ENCODE data around the gene DNMT3A. TPM values are rescaled to one million over a fixed set of nuclear protein-coding genes. Genes with fewer than 3 reads are reported as not detected.

Gene DNMT3A
- total and polyA plus RNA-seq, 2 experiments from 2014 or later: 47.2 to 80.4 TPM

DNA sequence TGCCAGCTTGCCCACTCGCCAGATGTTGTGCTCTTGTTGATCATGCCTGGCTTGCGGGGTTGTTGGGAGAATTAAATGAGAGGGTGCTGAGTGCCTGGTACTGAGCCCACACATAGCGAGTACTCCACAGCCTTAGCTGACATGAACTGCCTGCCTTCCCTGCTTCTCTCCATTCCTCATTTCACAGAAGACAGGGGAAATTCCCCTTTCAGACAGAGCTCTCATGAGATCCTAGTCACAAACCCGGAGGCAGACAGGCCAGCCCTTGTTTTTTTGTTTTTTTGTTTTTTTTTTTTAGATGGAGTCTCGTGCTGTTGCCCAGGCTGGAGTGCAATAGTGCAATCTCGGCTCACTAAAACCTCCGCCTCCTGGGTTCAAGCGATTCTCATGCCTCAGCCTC is 17.1 kb upstream of the DNMT3A start:
- no peak for TF ChIP-seq JUNB (IDR thresholded peaks at IDR 0.05; ENCODE audit: unreplicated experiment)
- no peak for TF ChIP-seq POLR2AphosphoS5 (IDR thresholded peaks at IDR 0.05; ENCODE audit: low read depth)
- no peak for TF ChIP-seq STAT1 (IDR thresholded peaks at IDR 0.05; ENCODE audit: unreplicated experiment)
- TF ChIP-seq, protein P1, sequence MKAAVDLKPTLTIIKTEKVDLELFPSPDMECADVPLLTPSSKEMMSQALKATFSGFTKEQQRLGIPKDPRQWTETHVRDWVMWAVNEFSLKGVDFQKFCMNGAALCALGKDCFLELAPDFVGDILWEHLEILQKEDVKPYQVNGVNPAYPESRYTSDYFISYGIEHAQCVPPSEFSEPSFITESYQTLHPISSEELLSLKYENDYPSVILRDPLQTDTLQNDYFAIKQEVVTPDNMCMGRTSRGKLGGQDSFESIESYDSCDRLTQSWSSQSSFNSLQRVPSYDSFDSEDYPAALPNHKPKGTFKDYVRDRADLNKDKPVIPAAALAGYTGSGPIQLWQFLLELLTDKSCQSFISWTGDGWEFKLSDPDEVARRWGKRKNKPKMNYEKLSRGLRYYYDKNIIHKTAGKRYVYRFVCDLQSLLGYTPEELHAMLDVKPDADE (IDR thresholded peaks at IDR 0.05): no peak
- H3K27me3 ChIP-seq (ENCODE audit: insufficient read depth): peaks cover 15% of the 10 kb centered on the region
- Mint-ChIP-seq H3K4me3 (no peak overlapping the region), H3K27ac (no peak overlapping the region), H3K36me3 (ENCODE audit: low read depth) (no peaks in the 10 kb centered on the region), H3K27me3 (ENCODE audit: insufficient read depth, low read depth, poor library complexity) (peaks cover 30% of the 10 kb centered on the region), H3K9me3 (no peaks in the 10 kb centered on the region; the same call in 2 of the 3 replicates), H3K4me1 (peaks cover 10% of the 10 kb centered on the region)
- H3K79me2 ChIP-seq (replicated peaks; ENCODE audit: insufficient read depth): no peaks in the 10 kb centered on the region
- H4K20me1 ChIP-seq (replicated peaks; ENCODE audit: insufficient read depth): no peaks in the 10 kb centered on the region
- no peak for ATAC-seq
- no peaks in the 10 kb centered on the region for H3K9me2 ChIP-seq (ENCODE audit: insufficient read depth)
- no peaks in the 10 kb centered on the region for H3K36me3 ChIP-seq (ENCODE audit: insufficient read depth)
- H3F3A ChIP-seq (replicated peaks; ENCODE audit: low read depth): no peaks in the 10 kb centered on the region
- H3K4me3 ChIP-seq: no peak overlapping the region
- no peak overlapping the region for H3K27ac ChIP-seq (ENCODE audit: low read depth)
- H3K4me2 ChIP-seq: no peak overlapping the region
- DNase-seq (ENCODE audit: low spot score): no peak
- H2AFZ ChIP-seq: peak overlapping the region; percentile 14; the same call in 1 of the 2 replicates
- peaks cover 4% of the 10 kb centered on the region for H3K4me1 ChIP-seq (ENCODE audit: insufficient read depth)

DNA sequence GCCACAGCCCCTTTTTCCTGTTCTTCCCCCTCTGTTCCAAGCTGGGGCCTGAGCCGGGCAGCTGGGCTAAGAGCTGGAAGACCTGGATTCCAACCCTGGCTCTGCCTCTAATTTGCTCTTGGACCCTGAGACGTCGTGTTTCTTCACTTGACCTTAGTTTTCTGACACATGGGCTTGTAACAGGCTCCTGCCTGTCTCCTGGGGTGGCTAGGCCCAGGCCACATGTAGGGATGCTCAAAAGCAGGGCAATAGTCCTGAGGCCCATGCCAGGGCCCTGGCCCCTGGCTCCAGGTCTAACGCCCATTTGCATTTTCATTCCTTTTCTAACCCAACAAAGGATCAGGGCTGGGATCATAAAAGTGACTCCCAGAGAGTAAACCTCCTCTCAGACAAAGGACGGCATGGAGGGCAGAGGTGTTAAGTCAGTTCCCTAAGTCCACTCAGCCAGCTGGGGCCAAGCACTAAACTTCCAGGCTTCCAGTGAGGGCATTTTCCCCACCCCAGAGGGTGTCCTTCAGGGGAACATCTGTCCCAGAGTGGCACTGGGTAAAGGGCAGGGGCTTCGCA is 16.6 kb upstream of the DNMT3A start:
- Mint-ChIP-seq H3K9me3 (no peaks in the 10 kb centered on the region; the same call in 2 of the 3 replicates), H3K4me1 (peaks cover 10% of the 10 kb centered on the region), H3K27me3 (ENCODE audit: insufficient read depth, low read depth, poor library complexity) (peaks cover 26% of the 10 kb centered on the region), H3K4me3 (no peak overlapping the region), H3K27ac (no peak overlapping the region), H3K36me3 (ENCODE audit: low read depth) (no peaks in the 10 kb centered on the region)
- Histone ChIP-seq H2AFZ (peak overlapping the region; percentile 14; the same call in 1 of the 2 replicates), H4K20me1 (replicated peaks; ENCODE audit: insufficient read depth) (no peaks in the 10 kb centered on the region), H3F3A (replicated peaks; ENCODE audit: low read depth) (no peaks in the 10 kb centered on the region), H3K4me3 (no peak overlapping the region), H3K79me2 (replicated peaks; ENCODE audit: insufficient read depth) (no peaks in the 10 kb centered on the region), H3K9me2 (ENCODE audit: insufficient read depth) (no peaks in the 10 kb centered on the region), H3K4me2 (no peak overlapping the region), H3K27me3 (ENCODE audit: insufficient read depth) (peaks cover 14% of the 10 kb centered on the region), H3K27ac (ENCODE audit: low read depth) (no peak overlapping the region), H3K4me1 (ENCODE audit: insufficient read depth) (peaks cover 4% of the 10 kb centered on the region), H3K36me3 (ENCODE audit: insufficient read depth) (no peaks in the 10 kb centered on the region)
- ATAC-seq (peak; percentile 6; the same call in 2 of the 3 replicates), DNase-seq (ENCODE audit: low spot score) (no peak)
- TF ChIP-seq, protein P2, sequence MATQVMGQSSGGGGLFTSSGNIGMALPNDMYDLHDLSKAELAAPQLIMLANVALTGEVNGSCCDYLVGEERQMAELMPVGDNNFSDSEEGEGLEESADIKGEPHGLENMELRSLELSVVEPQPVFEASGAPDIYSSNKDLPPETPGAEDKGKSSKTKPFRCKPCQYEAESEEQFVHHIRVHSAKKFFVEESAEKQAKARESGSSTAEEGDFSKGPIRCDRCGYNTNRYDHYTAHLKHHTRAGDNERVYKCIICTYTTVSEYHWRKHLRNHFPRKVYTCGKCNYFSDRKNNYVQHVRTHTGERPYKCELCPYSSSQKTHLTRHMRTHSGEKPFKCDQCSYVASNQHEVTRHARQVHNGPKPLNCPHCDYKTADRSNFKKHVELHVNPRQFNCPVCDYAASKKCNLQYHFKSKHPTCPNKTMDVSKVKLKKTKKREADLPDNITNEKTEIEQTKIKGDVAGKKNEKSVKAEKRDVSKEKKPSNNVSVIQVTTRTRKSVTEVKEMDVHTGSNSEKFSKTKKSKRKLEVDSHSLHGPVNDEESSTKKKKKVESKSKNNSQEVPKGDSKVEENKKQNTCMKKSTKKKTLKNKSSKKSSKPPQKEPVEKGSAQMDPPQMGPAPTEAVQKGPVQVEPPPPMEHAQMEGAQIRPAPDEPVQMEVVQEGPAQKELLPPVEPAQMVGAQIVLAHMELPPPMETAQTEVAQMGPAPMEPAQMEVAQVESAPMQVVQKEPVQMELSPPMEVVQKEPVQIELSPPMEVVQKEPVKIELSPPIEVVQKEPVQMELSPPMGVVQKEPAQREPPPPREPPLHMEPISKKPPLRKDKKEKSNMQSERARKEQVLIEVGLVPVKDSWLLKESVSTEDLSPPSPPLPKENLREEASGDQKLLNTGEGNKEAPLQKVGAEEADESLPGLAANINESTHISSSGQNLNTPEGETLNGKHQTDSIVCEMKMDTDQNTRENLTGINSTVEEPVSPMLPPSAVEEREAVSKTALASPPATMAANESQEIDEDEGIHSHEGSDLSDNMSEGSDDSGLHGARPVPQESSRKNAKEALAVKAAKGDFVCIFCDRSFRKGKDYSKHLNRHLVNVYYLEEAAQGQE (IDR thresholded peaks at IDR 0.05; ENCODE audit: unreplicated experiment): no peak
- TF ChIP-seq, protein P3, sequence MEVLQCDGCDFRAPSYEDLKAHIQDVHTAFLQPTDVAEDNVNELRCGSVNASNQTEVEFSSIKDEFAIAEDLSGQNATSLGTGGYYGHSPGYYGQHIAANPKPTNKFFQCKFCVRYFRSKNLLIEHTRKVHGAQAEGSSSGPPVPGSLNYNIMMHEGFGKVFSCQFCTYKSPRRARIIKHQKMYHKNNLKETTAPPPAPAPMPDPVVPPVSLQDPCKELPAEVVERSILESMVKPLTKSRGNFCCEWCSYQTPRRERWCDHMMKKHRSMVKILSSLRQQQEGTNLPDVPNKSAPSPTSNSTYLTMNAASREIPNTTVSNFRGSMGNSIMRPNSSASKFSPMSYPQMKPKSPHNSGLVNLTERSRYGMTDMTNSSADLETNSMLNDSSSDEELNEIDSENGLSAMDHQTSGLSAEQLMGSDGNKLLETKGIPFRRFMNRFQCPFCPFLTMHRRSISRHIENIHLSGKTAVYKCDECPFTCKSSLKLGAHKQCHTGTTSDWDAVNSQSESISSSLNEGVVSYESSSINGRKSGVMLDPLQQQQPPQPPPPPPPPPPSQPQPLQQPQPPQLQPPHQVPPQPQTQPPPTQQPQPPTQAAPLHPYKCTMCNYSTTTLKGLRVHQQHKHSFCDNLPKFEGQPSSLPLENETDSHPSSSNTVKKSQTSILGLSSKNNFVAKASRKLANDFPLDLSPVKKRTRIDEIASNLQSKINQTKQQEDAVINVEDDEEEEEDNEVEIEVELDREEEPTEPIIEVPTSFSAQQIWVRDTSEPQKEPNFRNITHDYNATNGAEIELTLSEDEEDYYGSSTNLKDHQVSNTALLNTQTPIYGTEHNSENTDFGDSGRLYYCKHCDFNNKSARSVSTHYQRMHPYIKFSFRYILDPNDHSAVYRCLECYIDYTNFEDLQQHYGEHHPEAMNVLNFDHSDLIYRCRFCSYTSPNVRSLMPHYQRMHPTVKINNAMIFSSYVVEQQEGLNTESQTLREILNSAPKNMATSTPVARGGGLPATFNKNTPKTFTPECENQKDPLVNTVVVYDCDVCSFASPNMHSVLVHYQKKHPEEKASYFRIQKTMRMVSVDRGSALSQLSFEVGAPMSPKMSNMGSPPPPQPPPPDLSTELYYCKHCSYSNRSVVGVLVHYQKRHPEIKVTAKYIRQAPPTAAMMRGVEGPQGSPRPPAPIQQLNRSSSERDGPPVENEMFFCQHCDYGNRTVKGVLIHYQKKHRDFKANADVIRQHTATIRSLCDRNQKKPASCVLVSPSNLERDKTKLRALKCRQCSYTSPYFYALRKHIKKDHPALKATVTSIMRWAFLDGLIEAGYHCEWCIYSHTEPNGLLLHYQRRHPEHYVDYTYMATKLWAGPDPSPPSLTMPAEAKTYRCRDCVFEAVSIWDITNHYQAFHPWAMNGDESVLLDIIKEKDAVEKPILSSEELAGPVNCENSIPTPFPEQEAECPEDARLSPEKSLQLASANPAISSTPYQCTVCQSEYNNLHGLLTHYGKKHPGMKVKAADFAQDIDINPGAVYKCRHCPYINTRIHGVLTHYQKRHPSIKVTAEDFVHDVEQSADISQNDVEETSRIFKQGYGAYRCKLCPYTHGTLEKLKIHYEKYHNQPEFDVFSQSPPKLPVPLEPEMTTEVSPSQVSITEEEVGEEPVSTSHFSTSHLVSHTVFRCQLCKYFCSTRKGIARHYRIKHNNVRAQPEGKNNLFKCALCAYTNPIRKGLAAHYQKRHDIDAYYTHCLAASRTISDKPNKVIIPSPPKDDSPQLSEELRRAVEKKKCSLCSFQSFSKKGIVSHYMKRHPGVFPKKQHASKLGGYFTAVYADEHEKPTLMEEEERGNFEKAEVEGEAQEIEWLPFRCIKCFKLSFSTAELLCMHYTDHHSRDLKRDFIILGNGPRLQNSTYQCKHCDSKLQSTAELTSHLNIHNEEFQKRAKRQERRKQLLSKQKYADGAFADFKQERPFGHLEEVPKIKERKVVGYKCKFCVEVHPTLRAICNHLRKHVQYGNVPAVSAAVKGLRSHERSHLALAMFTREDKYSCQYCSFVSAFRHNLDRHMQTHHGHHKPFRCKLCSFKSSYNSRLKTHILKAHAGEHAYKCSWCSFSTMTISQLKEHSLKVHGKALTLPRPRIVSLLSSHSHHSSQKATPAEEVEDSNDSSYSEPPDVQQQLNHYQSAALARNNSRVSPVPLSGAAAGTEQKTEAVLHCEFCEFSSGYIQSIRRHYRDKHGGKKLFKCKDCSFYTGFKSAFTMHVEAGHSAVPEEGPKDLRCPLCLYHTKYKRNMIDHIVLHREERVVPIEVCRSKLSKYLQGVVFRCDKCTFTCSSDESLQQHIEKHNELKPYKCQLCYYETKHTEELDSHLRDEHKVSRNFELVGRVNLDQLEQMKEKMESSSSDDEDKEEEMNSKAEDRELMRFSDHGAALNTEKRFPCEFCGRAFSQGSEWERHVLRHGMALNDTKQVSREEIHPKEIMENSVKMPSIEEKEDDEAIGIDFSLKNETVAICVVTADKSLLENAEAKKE (CRISPR knock-in tag; IDR thresholded peaks at IDR 0.05): no peak
- TF ChIP-seq POLR2AphosphoS5 (IDR thresholded peaks at IDR 0.05; ENCODE audit: low read depth) (no peak), ZNF114 (CRISPR knock-in tag; IDR thresholded peaks at IDR 0.05) (no peak), EZH2phosphoT487 (IDR thresholded peaks at IDR 0.05; ENCODE audit: unreplicated experiment) (no peak), CREB1 (CRISPR knock-in tag; IDR thresholded peaks at IDR 0.05; ENCODE audit: low read depth) (no peak)
- TF ChIP-seq, protein P1 (IDR thresholded peaks at IDR 0.05): no peak

All from GM23338 (cell line).